ENCODE measurements around the gene ATP9B.

GRCh38 chr18:79371561-79372121 is 302.4 kb downstream of the ATP9B start:
- no peak for TF ChIP-seq CTCF (IDR thresholded peaks at IDR 0.05)
- TF ChIP-seq, protein P1, sequence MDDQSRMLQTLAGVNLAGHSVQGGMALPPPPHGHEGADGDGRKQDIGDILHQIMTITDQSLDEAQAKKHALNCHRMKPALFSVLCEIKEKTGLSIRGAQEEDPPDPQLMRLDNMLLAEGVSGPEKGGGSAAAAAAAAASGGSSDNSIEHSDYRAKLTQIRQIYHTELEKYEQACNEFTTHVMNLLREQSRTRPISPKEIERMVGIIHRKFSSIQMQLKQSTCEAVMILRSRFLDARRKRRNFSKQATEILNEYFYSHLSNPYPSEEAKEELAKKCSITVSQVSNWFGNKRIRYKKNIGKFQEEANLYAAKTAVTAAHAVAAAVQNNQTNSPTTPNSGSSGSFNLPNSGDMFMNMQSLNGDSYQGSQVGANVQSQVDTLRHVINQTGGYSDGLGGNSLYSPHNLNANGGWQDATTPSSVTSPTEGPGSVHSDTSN (IDR thresholded peaks at IDR 0.05), result no peak
